Uterus (tissue), 4 donors: ENCODE measurements around the gene PTRH1. TPM values are rescaled to one million over a fixed set of nuclear protein-coding genes. Genes with fewer than 3 reads are reported as not detected.

Experiments used
- DNase-seq, 2 donors: peaks; one replicate each; pipeline ENCODE4 v3.0.0-alpha.2; 2019 to 2020
- H3K27ac ChIP-seq, 2 donors: fragments of 200-600 bp; sonication (generic); 1 replicate in 1 of 2; 2 replicates in 1 of 2; pipeline ENCODE4 v1.5.1; 2016 to 2018
- H3K27me3 ChIP-seq, 2 donors: fragments of 200-600 bp; sonication (generic); one replicate each; pipeline ENCODE4 v1.5.1; 2018 to 2019; ENCODE audit warnings: control low read depth in 1 of 2
- H3K36me3 ChIP-seq, 2 donors: fragments of 200-600 bp; sonication (generic); one replicate each; pipeline ENCODE4 v1.5.1; 2019; ENCODE audit warnings: control low read depth in 1 of 2
- H3K4me1 ChIP-seq, 2 donors: fragments of 200-600 bp; sonication (generic); one replicate each; pipeline ENCODE4 v1.5.1; 2018 to 2019; ENCODE audit warnings: control low read depth in 1 of 2
- H3K4me3 ChIP-seq, 2 donors: fragments of 200-600 bp; sonication (generic); 1 replicate in 1 of 2; 2 replicates in 1 of 2; pipeline ENCODE4 v1.5.1; 2018 to 2019; ENCODE audit warnings: mild to moderate bottlenecking in 1 of 2
- H3K9me3 ChIP-seq, 2 donors: fragments of 200-600 bp; sonication (generic); one replicate each; pipeline ENCODE4 v1.5.1; 2019; ENCODE audit warnings: control low read depth in 1 of 2
- POLR2A ChIP-seq, 2 donors: fragments of 450-650 bp; IDR thresholded peaks; one replicate each; pipeline ENCODE4 v1.6.1; 2016; ENCODE audit warnings: antibody characterized with exemption in 2 of 2, mild to moderate bottlenecking in 1 of 2, moderate library complexity in 1 of 2
- intact Hi-C: fragments of 100-400 bp; cut with DNase I; formaldehyde crosslinking; loops from one replicate; pipeline ENCODE4 v1.15.1; 2023; ENCODE audit warnings: low total_unique reads
- total RNA-seq, 4 donors: library from RNA; depleted of rRNA in 3 of 4; stranded (reverse); fragments of >200 nt in 3 of 4; gene quantifications; one replicate each; pipeline versions ENCODE4 v1.1.0 to v1.2.4, GENCODE V29; 2014 to 2023
- TF ChIP-seq, protein P1 (sequence below), 4 experiments: fragments of 200-600 bp in 2 of 4; fragments of 450-650 bp in 2 of 4; sonication (generic) in 2 of 4; IDR thresholded peaks; one replicate each; pipeline ENCODE4 v1.5.1; 2016 to 2019; ENCODE audit warnings: antibody characterized with exemption in 4 of 4, mild to moderate bottlenecking in 2 of 4, moderate library complexity in 1 of 4
- donor health status: DM: yes; HTN: yes; CAD: no.

Gene PTRH1
- total RNA-seq, 4 donors from 2014 or later, result 3.8 to 18.4 (median 10.4) TPM

DNA sequence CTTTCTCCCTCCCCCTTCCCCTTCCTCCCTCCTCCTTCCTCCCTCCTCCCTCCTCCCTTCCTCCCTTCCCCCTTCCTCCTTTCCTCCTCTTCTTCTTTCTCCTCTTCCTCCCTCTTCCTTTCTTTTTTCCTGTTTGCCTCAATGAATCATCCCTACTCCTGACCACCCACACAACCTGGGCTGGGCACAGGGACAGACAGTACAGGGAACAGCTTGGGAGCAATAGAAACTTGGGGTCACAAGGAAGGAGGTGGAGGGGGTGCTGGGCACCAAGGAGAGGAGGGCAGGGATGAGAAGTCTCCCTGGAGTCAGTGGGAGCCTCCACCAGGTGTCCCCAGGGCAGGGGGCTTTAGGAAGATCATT lies 5.4 kb upstream of the PTRH1 start:
- no peak overlapping the region for H3K27ac ChIP-seq
- intact Hi-C loops, result loop anchor here (10.0 kb wide), 1 partner anchor 126 kb away; no protein-coding TSS in a partner anchor
- H3K9me3 ChIP-seq, result no peaks in the 10 kb centered on the region
- no peak for DNase-seq
- no peaks in the 10 kb centered on the region for H3K27me3 ChIP-seq
- no peaks in the 10 kb centered on the region for H3K36me3 ChIP-seq
- H3K4me3 ChIP-seq, result no peak overlapping the region
- no peaks in the 10 kb centered on the region for H3K4me1 ChIP-seq
- TF ChIP-seq, protein P1, sequence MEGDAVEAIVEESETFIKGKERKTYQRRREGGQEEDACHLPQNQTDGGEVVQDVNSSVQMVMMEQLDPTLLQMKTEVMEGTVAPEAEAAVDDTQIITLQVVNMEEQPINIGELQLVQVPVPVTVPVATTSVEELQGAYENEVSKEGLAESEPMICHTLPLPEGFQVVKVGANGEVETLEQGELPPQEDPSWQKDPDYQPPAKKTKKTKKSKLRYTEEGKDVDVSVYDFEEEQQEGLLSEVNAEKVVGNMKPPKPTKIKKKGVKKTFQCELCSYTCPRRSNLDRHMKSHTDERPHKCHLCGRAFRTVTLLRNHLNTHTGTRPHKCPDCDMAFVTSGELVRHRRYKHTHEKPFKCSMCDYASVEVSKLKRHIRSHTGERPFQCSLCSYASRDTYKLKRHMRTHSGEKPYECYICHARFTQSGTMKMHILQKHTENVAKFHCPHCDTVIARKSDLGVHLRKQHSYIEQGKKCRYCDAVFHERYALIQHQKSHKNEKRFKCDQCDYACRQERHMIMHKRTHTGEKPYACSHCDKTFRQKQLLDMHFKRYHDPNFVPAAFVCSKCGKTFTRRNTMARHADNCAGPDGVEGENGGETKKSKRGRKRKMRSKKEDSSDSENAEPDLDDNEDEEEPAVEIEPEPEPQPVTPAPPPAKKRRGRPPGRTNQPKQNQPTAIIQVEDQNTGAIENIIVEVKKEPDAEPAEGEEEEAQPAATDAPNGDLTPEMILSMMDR (IDR thresholded peaks at IDR 0.05), result no peak

DNA sequence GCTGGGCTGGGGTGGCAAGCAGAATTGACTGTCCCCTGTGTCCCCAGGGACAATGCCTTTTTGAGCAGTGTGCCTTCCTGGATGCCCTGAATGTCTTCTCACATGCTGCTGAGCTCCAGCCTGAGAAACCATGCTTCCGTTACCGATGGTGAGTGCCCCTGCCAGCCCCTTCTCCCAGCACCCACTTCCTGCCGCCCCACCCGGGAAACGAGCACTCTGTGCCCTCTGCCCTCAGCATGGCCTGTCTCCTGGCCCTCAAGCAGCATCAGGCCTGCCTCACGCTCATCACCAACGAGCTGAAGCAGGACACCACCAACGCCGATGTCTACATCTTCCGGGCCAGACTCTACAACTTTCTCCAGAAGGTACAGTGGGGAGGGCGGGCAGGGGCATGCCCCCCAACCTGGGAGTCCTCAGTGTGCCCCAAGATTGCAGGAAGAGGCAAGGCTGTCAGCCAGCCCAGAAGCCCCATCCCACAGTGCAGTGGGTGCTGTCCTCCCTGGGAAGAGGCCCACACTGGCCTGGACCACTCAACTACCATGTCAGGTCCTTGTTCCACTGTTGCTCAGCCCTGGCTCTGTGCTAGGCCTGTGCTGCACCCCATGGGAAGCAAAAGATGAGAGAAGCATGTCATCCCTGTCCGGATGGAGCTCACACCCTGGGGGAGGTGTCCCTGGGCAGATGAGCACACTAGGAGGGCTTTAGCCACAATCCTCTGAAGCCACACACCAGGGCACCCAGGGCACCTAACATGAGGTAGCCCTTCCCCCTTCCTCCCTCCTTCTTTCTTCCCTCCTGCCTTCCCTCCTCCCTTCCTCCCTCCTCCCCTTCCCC lies 4.8 kb upstream of the PTRH1 start:
- no peak for TF ChIP-seq POLR2A (IDR thresholded peaks at IDR 0.05)
- TF ChIP-seq, protein P1 (IDR thresholded peaks at IDR 0.05), result no peak
- intact Hi-C loops, result loop anchor here (10.0 kb wide), 1 partner anchor 125 kb away; no protein-coding TSS in a partner anchor

DNA sequence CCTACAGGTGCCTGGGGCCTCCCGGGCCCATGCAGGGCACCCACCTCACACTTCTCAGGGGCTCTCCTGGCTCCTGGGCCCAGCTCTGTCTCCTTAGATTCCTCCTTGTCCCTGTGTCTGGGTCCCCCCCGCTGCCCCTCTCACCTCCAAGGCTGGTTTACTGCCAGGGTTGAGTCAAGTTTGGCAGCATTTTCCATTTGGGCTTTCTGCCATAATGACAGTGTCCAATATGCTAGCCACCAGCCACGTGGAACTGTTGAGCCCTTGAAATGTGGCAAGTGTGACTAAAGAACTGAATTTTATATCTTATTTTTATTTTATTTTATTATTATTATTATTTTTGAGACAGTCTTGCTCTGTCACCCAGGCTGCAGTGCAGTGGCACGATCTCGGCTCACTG lies 2.3 kb upstream of the PTRH1 start:
- Histone ChIP-seq H3K4me1 (no peaks in the 10 kb centered on the region), H3K4me3 (no peak overlapping the region), H3K27me3 (no peaks in the 10 kb centered on the region), H3K36me3 (no peaks in the 10 kb centered on the region), H3K9me3 (no peaks in the 10 kb centered on the region), H3K27ac (no peak overlapping the region)
- intact Hi-C loops, result no loop called here
- DNase-seq, result no peak
- TF ChIP-seq, protein P1 (IDR thresholded peaks at IDR 0.05), result no peak
- TF ChIP-seq POLR2A (IDR thresholded peaks at IDR 0.05), result no peak

More for the DNA sequence above, 4.8 kb upstream of the PTRH1 start:
- no peak for DNase-seq
- Histone ChIP-seq H3K4me1 (no peaks in the 10 kb centered on the region), H3K4me3 (no peak overlapping the region), H3K36me3 (no peaks in the 10 kb centered on the region), H3K9me3 (no peaks in the 10 kb centered on the region), H3K27ac (no peak overlapping the region), H3K27me3 (no peaks in the 10 kb centered on the region)

DNA sequence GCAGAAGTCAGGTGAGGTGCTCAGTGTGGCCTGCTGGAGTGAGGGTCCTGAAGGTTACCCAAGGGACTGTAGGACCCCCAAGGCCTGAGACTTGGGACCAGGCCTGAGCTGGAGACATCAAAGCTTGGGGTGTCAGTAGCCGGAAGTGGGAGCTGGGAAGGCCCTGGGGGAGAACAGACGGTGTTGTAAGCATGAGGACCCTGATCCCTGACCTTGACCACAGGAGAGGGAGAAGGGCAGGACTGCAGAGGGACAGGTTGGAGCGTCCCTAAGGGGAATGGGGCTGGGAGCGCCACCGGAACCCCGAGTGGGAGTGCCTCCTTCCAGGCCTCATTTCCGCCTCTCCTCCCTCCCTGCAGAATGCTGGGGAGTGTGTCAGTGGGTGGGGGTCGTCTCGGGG lies 949 bp upstream of the PTRH1 start:
- DNase-seq, result no peak
- peak overlapping the region; percentile 61 to 74 for H3K4me3 ChIP-seq
- no peaks in the 10 kb centered on the region for H3K9me3 ChIP-seq
- H3K27me3 ChIP-seq, result no peaks in the 10 kb centered on the region
- H3K4me1 ChIP-seq, result no peaks in the 10 kb centered on the region
- peak overlapping the region; percentile 38 to 86 for H3K27ac ChIP-seq
- H3K36me3 ChIP-seq, result no peaks in the 10 kb centered on the region
- intact Hi-C loops, result no loop called here
- no peak for TF ChIP-seq POLR2A (IDR thresholded peaks at IDR 0.05)
- TF ChIP-seq, protein P1 (IDR thresholded peaks at IDR 0.05), result no peak

DNA sequence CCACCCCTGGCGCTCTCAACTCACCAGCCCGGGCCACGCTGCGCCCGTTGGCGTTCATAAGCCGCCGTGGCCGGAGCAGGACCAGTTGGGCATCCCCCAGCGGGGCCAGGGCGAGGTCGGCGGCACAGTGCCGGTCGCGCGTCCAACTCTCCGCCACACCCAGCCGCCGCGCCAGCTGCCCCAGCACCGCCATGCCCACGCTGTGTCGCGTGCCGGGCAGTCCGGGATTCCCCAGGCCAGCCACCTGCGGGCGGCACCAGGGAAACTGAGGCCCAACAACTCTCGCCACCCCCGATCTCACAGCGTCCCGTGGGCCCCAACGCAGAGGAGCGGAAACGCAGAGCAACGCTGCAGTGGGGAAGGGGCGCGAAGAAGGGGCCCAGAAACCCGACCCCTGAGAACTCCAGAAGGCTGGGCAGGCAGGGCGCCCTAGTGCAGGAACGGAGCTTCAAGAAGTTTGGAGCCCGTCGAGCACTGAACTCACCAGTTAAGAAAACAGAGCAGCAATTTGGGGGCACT lies 453 bp downstream of the PTRH1 start:
- Histone ChIP-seq H3K27me3 (no peaks in the 10 kb centered on the region), H3K27ac (peak overlapping the region in 1 of 2 donors; percentile 86), H3K9me3 (no peaks in the 10 kb centered on the region), H3K4me3 (peak overlapping the region; percentile 61 to 74), H3K4me1 (no peaks in the 10 kb centered on the region), H3K36me3 (no peaks in the 10 kb centered on the region)
- no peak for DNase-seq
- TF ChIP-seq, protein P1 (IDR thresholded peaks at IDR 0.05), result no peak
- TF ChIP-seq POLR2A (IDR thresholded peaks at IDR 0.05), result no peak
- intact Hi-C loops, result no loop called here
